Measurements from ENCODE around the gene ANO3.
"Not testable (repeated sequence)": the region's sequence is repeated elsewhere in the genome, so short reads cannot be mapped to it uniquely, and the experiment has no call there.

Gene ANO3

GRCh38 chr11:26626346-26626745 is 294.4 kb downstream of the ANO3 start:
- CTCF ChIA-PET = interaction anchor here (0.6 kb wide), 1 partner anchor 1221 kb away, joined by 3 read pairs; no protein-coding TSS in a partner anchor
- Mint-ChIP-seq H3K4me1 (no peaks in the 10 kb centered on the region), H3K9me3 (peaks cover 5% of the 10 kb centered on the region), H3K36me3 (no peaks in the 10 kb centered on the region), H3K27ac (no peak overlapping the region), H3K4me3 (no peak overlapping the region), H3K27me3 (no peaks in the 10 kb centered on the region)
- DNase-seq = no peak

- H3K36me3 Mint-ChIP-seq = no peaks in the 10 kb centered on the region
- H3K27ac Mint-ChIP-seq = no peak overlapping the region
- no peaks in the 10 kb centered on the region for H3K4me1 Mint-ChIP-seq
- DNase-seq = no peak
- no peaks in the 10 kb centered on the region for H3K27me3 Mint-ChIP-seq
- peaks cover 2% of the 10 kb centered on the region for H3K9me3 Mint-ChIP-seq
- H3K4me3 Mint-ChIP-seq = no peak overlapping the region
- CTCF ChIA-PET = no interaction called here
These were observed 300.8 kb downstream of the ANO3 start for GRCh38 chr11:26632691-26633159.

GRCh38 chr11:26643314-26643713 is 311.4 kb downstream of the ANO3 start:
- H3K4me3 Mint-ChIP-seq, H3K27ac Mint-ChIP-seq, DNase-seq: not testable (repeated sequence)

GRCh38 chr11:26649884-26650283 is 318.0 kb downstream of the ANO3 start:
- Mint-ChIP-seq H3K27me3 (no peaks in the 10 kb centered on the region), H3K4me1 (no peaks in the 10 kb centered on the region), H3K27ac (no peak overlapping the region), H3K4me3 (no peak overlapping the region), H3K36me3 (no peaks in the 10 kb centered on the region), H3K9me3 (no peaks in the 10 kb centered on the region)
- peak; percentile 41 for DNase-seq
- CTCF ChIA-PET = no interaction called here

More at GRCh38 chr11:26643314-26643713, 311.4 kb downstream of the ANO3 start:
- H3K9me3 Mint-ChIP-seq, H3K27me3 Mint-ChIP-seq, H3K36me3 Mint-ChIP-seq, H3K4me1 Mint-ChIP-seq, CTCF ChIA-PET: not testable (repeated sequence)

GRCh38 chr11:26651916-26652315 is 320.0 kb downstream of the ANO3 start:
- Mint-ChIP-seq H3K27me3 (no peaks in the 10 kb centered on the region), H3K4me3 (no peak overlapping the region), H3K9me3 (no peaks in the 10 kb centered on the region), H3K27ac (no peak overlapping the region), H3K4me1 (no peaks in the 10 kb centered on the region), H3K36me3 (no peaks in the 10 kb centered on the region)
- DNase-seq = no peak
- CTCF ChIA-PET = no interaction called here

- peaks cover 3% of the 10 kb centered on the region for H3K9me3 Mint-ChIP-seq
- CTCF ChIA-PET = no interaction called here
- no peak overlapping the region for H3K27ac Mint-ChIP-seq
- H3K4me1 Mint-ChIP-seq = no peaks in the 10 kb centered on the region
- H3K36me3 Mint-ChIP-seq = no peaks in the 10 kb centered on the region
- no peak for DNase-seq
- no peak overlapping the region for H3K4me3 Mint-ChIP-seq
- no peaks in the 10 kb centered on the region for H3K27me3 Mint-ChIP-seq
These were observed 323.4 kb downstream of the ANO3 start for GRCh38 chr11:26655287-26655686.

GRCh38 chr11:26662916-26663315 is 331.0 kb downstream of the ANO3 start:
- Mint-ChIP-seq H3K4me1 (no peaks in the 10 kb centered on the region), H3K4me3 (no peak overlapping the region), H3K27me3 (no peaks in the 10 kb centered on the region), H3K36me3 (no peaks in the 10 kb centered on the region), H3K27ac (no peak overlapping the region), H3K9me3 (peaks cover 2% of the 10 kb centered on the region)
- CTCF ChIA-PET = no interaction called here
- no peak for DNase-seq

GRCh38 chr11:26665036-26665435 is 333.1 kb downstream of the ANO3 start:
- H3K4me1 Mint-ChIP-seq = no peaks in the 10 kb centered on the region
- no peak overlapping the region for H3K27ac Mint-ChIP-seq
- H3K36me3 Mint-ChIP-seq = no peaks in the 10 kb centered on the region
- H3K27me3 Mint-ChIP-seq = no peaks in the 10 kb centered on the region
- H3K4me3 Mint-ChIP-seq = no peak overlapping the region
- peaks cover 2% of the 10 kb centered on the region for H3K9me3 Mint-ChIP-seq
- CTCF ChIA-PET = no interaction called here
- DNase-seq = no peak

GRCh38 chr11:26665946-26666345 is 334.0 kb downstream of the ANO3 start:
- Mint-ChIP-seq H3K9me3 (peaks cover 2% of the 10 kb centered on the region), H3K4me3 (no peak overlapping the region), H3K27me3 (no peaks in the 10 kb centered on the region), H3K36me3 (no peaks in the 10 kb centered on the region), H3K4me1 (no peaks in the 10 kb centered on the region), H3K27ac (no peak overlapping the region)
- CTCF ChIA-PET = no interaction called here
- no peak for DNase-seq

GRCh38 chr11:26675233-26675928 is 343.5 kb downstream of the ANO3 start:
- no peaks in the 10 kb centered on the region for H3K36me3 Mint-ChIP-seq

GRCh38 chr11:26676641-26677040 is 344.7 kb downstream of the ANO3 start:
- no peak for DNase-seq
- Mint-ChIP-seq H3K4me3 (no peak overlapping the region), H3K4me1 (no peaks in the 10 kb centered on the region), H3K27me3 (no peaks in the 10 kb centered on the region), H3K27ac (no peak overlapping the region), H3K9me3 (no peaks in the 10 kb centered on the region), H3K36me3 (no peaks in the 10 kb centered on the region)
- CTCF ChIA-PET = no interaction called here

More at GRCh38 chr11:26675233-26675928, 343.5 kb downstream of the ANO3 start:
- no peak overlapping the region for H3K4me3 Mint-ChIP-seq
- H3K27me3 Mint-ChIP-seq = no peaks in the 10 kb centered on the region
- H3K9me3 Mint-ChIP-seq = no peaks in the 10 kb centered on the region
- CTCF ChIA-PET = no interaction called here
- H3K4me1 Mint-ChIP-seq = no peaks in the 10 kb centered on the region
- no peak for DNase-seq
- no peak overlapping the region for H3K27ac Mint-ChIP-seq

GRCh38 chr11:26677566-26677965 is 345.6 kb downstream of the ANO3 start:
- Mint-ChIP-seq H3K4me3 (no peak overlapping the region), H3K36me3 (no peaks in the 10 kb centered on the region), H3K9me3 (no peaks in the 10 kb centered on the region), H3K27ac (no peak overlapping the region), H3K27me3 (no peaks in the 10 kb centered on the region), H3K4me1 (no peaks in the 10 kb centered on the region)
- CTCF ChIA-PET = interaction anchor here (1.1 kb wide), 1 partner anchor 11 kb away, joined by 3 read pairs; no protein-coding TSS in a partner anchor
- DNase-seq = no peak

- no peak for DNase-seq
- CTCF ChIA-PET = no interaction called here
- Mint-ChIP-seq H3K4me1 (no peaks in the 10 kb centered on the region), H3K9me3 (peaks cover 5% of the 10 kb centered on the region), H3K36me3 (no peaks in the 10 kb centered on the region), H3K4me3 (no peak overlapping the region), H3K27ac (no peak overlapping the region), H3K27me3 (no peaks in the 10 kb centered on the region)
These were observed 355.4 kb downstream of the ANO3 start for GRCh38 chr11:26687351-26687750.

- Mint-ChIP-seq H3K36me3 (no peaks in the 10 kb centered on the region), H3K4me3 (no peak overlapping the region), H3K27ac (no peak overlapping the region), H3K27me3 (no peaks in the 10 kb centered on the region), H3K9me3 (peaks cover 5% of the 10 kb centered on the region), H3K4me1 (no peaks in the 10 kb centered on the region)
- DNase-seq = no peak
- CTCF ChIA-PET = no interaction called here
These were observed 356.8 kb downstream of the ANO3 start for GRCh38 chr11:26688701-26689100.

- Mint-ChIP-seq H3K36me3 (no peaks in the 10 kb centered on the region), H3K4me1 (no peaks in the 10 kb centered on the region), H3K4me3 (no peak overlapping the region), H3K27ac (no peak overlapping the region), H3K27me3 (no peaks in the 10 kb centered on the region), H3K9me3 (no peaks in the 10 kb centered on the region)
- DNase-seq = no peak
- CTCF ChIA-PET = no interaction called here
These were observed 364.4 kb downstream of the ANO3 start for GRCh38 chr11:26696330-26696729.
